NCI-H345 treated with DMSO at 0.1 percent for 48 hours (cell line): ENCODE results near the gene GTPBP3.

Experiments
- DNase-seq: peaks from one replicate; lab custom pipeline; 2025; ENCODE audit not compliant: unreplicated experiment; lab: John Stamatoyannopoulos, UW

The GTPBP3 gene

DNA sequence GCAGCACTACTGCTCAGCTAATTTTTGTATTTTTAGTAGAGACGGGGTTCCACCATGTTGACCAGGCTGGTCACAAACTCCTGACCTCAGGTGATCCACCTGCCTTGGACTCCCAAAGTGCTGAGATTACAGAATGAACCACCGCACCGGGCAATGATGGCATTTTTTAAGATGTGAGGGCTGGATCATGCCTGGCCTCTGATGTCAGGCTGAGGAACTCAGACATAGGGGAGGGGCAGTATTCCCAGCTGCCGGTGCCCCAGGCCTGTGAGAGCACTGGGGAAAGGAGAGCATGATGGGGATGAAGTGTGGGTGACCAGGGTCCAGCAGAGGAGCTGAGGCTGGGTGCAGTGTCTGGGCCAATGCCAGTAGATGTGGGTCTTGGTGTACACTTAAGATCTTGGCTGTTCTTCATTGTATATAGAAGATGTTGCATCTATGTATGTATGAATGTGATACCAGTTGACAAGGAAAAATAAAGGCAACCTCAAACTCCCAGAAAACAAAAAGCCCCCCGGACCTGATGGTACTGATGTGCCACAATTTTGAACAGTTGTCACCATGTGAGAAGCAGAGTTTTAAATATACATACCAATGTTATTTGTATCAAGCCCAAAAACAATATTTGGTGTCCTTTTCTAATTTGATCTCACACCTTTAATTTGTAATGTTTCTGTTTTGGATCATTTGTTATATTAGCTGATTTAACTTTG is 43.2 kb downstream of the GTPBP3 start:
- no peak for DNase-seq

DNA sequence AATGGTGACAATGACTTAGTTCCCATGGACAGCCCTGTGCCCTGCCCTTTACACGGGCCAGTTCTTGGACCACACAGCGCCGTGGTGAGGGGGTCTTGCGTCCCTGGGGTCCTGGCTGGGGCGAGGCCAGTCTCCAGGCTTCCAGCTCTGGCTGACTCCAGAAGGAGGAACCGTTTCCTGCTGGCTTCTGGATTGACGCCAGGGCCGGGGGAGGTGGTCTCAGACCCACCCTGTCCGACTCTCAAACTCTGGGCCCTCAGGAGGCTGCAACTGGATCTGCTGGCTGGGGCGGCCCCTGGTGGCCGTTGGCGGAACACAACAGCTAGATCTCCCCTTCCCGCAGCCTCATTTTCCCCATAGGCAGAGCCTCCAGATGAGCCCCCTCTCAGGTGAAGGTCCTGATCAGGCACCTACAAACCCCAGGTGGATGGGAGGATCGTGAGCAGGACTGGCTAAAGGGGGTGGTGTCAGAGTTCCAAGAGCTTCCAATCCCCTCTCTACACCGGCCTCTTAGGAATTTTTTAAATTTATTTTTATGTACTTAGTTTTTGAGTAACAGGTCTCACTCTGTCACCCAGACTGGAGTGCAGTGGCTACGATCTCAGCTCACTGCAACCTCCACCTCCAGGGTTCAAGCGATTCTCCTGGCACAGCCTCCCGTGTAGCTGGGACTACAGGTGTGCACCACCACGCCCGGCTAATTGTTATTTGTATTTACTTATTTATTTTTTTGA is 48.7 kb downstream of the GTPBP3 start:
- DNase-seq: peak; percentile 4

DNA sequence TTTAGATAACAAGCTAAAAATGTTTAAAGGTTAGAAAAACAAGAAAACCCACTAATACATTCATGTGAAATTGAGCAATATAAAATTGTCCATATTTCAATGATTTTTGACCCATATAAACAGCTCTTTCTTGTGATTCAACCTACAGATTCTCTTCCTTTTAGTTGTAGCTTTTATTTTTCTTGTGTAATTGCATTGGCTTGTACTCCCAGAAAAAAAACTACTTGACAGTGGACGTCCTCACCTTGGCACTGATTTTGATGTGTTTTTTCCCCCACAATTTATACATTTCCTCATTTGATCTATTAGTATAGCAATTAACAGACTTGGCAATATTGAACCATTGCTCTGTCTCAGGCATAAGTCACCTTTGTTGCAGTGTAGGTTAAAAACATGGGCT is 51.9 kb downstream of the GTPBP3 start:
- DNase-seq: no peak

DNA sequence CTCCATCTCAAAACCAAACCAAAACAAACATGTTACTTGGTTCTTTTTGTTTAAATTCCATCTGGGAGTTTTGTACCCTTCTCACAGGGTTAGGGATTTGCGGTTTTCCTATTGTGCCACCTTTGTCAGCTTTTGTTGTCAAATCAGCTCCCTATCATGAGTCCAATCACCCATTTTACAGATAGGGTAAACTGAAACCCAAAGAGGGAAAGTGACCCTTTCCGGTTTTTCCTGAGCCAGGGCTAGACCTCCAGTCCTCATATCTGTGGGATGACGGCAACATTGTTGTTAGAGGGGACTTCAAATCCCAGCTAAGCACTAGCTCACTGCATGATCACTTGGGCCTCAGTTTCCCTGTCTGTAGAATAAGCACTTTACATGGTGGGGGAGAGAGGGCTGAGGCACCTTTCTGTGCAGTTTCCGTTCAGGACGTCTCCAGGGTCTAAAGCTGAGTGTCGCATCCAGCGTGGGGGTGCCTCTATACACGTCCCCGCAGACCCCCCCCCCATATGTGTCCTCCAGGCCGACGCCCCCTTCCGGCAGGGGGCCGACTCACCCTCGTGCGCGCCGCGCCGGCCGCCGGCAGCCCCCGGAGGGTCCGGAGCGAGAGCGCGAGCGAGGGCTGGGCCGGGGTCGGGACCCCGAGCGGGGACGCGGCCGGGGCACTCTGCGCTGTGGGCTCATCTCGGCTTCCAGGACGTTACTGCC is 52.8 kb downstream of the GTPBP3 start:
- DNase-seq: no peak

DNA sequence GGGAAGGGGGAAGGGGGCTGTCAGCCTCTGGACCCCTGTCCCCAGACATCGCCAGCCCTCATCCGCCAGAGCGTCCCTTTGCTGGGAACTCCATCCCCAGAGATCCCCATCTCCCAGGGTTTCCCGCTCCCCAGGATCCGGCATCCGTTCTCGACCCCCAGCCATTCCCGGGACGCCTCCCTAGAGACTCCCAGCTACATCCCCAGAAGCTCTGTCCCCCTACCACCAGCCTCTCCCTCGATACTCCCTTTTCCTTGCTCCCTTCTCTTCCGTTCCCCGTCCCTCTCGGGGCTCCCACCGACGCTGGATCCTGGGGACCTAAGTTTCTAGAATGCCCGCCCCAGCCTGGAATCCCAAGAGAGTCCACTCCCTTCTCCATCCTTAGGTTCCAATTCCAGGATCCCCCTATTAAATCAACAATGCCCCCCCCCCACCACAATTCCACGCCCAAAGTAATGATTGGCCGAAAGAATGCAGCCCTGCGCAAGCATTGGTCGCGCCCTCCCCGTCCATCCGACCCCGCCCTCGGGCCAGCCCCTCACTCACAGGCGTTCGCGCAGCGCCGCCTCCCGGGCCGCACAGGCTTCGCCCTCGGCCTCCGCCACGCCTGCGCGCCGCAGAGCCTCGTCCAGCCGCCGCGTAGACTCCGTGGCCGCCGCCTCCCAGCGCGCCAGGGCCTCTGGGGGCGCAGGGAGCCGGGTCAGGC is 53.5 kb downstream of the GTPBP3 start:
- peak; percentile 50 for DNase-seq

DNA sequence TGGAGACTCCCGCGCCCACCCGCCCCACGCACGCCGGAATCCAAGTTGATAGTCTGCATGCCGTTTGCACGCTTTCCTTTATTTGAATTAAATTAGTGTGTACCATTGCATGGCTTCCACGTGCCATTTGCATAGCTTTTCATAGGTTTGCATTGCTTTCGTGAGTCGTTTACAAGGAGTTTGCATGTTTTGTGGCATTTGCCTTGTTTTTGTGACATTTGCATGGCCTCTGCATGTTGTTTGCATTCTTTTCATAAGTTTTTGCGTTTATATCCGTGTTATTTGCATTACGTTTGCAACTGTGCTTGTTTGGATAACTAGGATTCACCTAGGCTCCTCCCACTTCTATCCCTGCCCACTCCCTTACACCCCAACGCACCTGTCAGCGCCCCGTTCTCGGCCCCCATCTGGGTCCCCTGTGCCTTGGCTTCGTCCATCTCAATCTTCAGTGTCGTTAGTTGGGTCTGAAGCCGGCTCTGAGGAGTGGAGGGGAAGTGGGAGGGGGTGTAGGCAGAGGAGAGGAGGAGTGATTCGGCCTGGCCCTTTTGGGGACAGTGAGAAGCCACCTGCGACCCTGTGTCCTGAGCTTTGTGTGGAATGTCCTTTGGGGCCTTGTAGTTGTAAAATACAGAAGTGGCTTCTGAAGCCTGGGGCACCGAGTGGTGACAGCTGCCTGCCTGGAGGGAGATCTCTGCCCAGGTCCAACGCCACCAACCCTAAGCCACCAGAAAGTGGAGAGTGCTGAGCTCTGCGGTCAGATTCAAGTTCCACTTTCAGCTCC is 54.2 kb downstream of the GTPBP3 start:
- DNase-seq: no peak
